COLO668 (cell line): ENCODE results near the gene CPAMD8.
"Not testable (repeated sequence)": the region's sequence is repeated elsewhere in the genome, so short reads cannot be mapped to it uniquely, and the experiment has no call there.

Experiments used
- DNase-seq: peaks from one replicate; lab custom pipeline; 2025; ENCODE audit not compliant: unreplicated experiment; lab: John Stamatoyannopoulos, UW

The CPAMD8 gene

GRCh38 chr19:16877581-16877980 lies 149.0 kb downstream of the CPAMD8 start:
- no peak for DNase-seq

- DNase-seq: no peak
Measured at GRCh38 chr19:16876904-16877361, 149.7 kb downstream of the CPAMD8 start.

- DNase-seq: no peak
Measured at GRCh38 chr19:16875584-16876555, 150.7 kb downstream of the CPAMD8 start.

GRCh38 chr19:16874978-16875299 lies 151.7 kb downstream of the CPAMD8 start:
- DNase-seq: not testable (repeated sequence)

GRCh38 chr19:16874250-16874977 lies 152.2 kb downstream of the CPAMD8 start:
- no peak for DNase-seq

GRCh38 chr19:16873594-16873993 lies 153.0 kb downstream of the CPAMD8 start:
- no peak for DNase-seq

GRCh38 chr19:16872728-16873127 lies 153.9 kb downstream of the CPAMD8 start:
- DNase-seq: no peak

- no peak for DNase-seq
Measured at GRCh38 chr19:16871871-16872270, 154.7 kb downstream of the CPAMD8 start.

- DNase-seq: no peak
Measured at GRCh38 chr19:16869331-16869972, 157.2 kb downstream of the CPAMD8 start.

GRCh38 chr19:16868423-16869130 lies 158.0 kb downstream of the CPAMD8 start:
- no peak for DNase-seq

GRCh38 chr19:16867211-16867610 lies 159.4 kb downstream of the CPAMD8 start:
- DNase-seq: no peak

- DNase-seq: no peak
Measured at GRCh38 chr19:16862826-16863415, 163.7 kb downstream of the CPAMD8 start.

- no peak for DNase-seq
Measured at GRCh38 chr19:16861834-16862233, 164.8 kb downstream of the CPAMD8 start.

GRCh38 chr19:16861011-16861410 lies 165.6 kb downstream of the CPAMD8 start:
- DNase-seq: no peak

GRCh38 chr19:16860118-16860517 lies 166.5 kb downstream of the CPAMD8 start:
- DNase-seq: no peak

- DNase-seq: no peak
Measured at GRCh38 chr19:16859626-16860025, 167.0 kb downstream of the CPAMD8 start.

- DNase-seq: no peak
Measured at GRCh38 chr19:16856091-16856490, 170.5 kb downstream of the CPAMD8 start.

GRCh38 chr19:16853066-16853465 lies 173.5 kb downstream of the CPAMD8 start:
- DNase-seq: no peak

GRCh38 chr19:16851031-16851712 lies 175.4 kb downstream of the CPAMD8 start:
- DNase-seq: no peak

- no peak for DNase-seq
Measured at GRCh38 chr19:16850133-16850532, 176.5 kb downstream of the CPAMD8 start.
